ENCODE results near the gene C5orf22.

DNA sequence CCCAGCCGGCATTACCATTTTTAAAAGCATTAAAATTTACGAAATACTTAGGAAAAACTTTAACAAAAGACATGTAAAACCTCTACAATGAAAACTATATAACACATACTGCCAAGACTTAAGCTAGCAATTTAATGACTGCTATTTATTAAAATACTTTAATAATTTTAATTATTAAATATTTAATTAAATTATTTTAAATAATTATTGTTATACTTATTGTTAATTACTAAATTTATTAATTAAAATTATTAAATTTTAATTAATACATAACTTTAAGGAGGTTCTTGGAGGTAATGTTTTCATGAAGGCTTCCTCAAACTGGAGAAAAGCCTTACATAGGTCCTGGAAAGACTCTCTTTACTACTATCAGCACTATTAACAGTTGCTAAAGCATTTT is 47.5 kb downstream of the C5orf22 start:
- TF ChIP-seq, protein P1, sequence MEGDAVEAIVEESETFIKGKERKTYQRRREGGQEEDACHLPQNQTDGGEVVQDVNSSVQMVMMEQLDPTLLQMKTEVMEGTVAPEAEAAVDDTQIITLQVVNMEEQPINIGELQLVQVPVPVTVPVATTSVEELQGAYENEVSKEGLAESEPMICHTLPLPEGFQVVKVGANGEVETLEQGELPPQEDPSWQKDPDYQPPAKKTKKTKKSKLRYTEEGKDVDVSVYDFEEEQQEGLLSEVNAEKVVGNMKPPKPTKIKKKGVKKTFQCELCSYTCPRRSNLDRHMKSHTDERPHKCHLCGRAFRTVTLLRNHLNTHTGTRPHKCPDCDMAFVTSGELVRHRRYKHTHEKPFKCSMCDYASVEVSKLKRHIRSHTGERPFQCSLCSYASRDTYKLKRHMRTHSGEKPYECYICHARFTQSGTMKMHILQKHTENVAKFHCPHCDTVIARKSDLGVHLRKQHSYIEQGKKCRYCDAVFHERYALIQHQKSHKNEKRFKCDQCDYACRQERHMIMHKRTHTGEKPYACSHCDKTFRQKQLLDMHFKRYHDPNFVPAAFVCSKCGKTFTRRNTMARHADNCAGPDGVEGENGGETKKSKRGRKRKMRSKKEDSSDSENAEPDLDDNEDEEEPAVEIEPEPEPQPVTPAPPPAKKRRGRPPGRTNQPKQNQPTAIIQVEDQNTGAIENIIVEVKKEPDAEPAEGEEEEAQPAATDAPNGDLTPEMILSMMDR (conservative IDR thresholded peaks at IDR 0.05; ENCODE audit: low read length): no peak
- no peak for TF ChIP-seq EZH2phosphoT487 (IDR thresholded peaks at IDR 0.05; ENCODE audit: borderline replicate concordance, low read depth, low read length)

Measured in OCI-LY7 (cell line).